SKM-1 treated with dmso at 0.1 percent for 144 hours (cell line): ENCODE measurements around the gene MTCL1.

Source experiments
- DNase-seq: peaks from one replicate; lab custom pipeline; 2025; ENCODE audit not compliant: unreplicated experiment; lab: John Stamatoyannopoulos, UW

The MTCL1 gene

DNA sequence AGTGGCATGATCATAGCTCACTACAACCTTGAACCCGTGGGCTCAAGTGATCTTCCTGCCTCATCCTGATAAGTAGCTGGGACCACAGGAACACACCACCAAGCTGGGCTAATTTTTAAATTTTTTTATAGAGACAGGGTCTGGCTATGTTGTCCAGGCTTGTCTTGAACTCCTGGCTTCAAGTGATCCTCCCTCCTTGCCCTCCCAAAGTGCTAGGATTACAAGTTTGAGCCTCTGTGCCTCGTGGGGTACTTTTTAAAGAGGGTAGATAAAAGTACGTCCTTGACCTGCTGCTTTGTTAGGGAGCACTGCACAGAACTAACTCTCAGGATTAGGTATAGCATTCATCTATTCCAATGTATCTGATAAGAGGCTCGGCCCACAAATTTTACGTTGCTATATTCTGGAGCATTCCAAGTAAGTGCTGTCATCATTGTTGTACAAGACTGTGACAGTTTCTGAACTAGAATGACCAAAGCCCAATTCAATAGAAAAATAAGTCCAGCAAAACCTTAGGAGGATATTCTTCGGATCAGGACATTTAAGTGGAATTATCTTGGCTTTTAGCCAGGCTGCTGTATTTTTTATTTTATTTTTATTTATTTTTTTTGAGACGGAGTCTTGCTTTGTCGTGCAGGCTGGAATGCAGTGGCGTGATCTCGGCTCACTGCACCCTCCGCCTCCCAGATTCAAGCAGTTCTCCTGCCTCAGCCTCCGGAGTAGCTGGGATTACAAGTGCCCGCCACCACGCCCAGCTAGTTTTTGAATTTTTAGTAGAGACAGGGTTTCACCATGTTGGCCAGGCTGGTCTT is 4.1 kb downstream of the MTCL1 start:
- no peak for DNase-seq

- no peak for DNase-seq
These were observed 6.4 kb downstream of the MTCL1 start for GRCh38 chr18:8711736-8712135.

- DNase-seq: no peak
These were observed 8.3 kb downstream of the MTCL1 start for GRCh38 chr18:8713691-8714090.

- no peak for DNase-seq
These were observed 10.2 kb downstream of the MTCL1 start for GRCh38 chr18:8715599-8715998.

GRCh38 chr18:8717011-8717770 is 11.8 kb downstream of the MTCL1 start:
- no peak for DNase-seq

- DNase-seq: no peak
These were observed 13.1 kb downstream of the MTCL1 start for GRCh38 chr18:8718401-8718913.

DNA sequence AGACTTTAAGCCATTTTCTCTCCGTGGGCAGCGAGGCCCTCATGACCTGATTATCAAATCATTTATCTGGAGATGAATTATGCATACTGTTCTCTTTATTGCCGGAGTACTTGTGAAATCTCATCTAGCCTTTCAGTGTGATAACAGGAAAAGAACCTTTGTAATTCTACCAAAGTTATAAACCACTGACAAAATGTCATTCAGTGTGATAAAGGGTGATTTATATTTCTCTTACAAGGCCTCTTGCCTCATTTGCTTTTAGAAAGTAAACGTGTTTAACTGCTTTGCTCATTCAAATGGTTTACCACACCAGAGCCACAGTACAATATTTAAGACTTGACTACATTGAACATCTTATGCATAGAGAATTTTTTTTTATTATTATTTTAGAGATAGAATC is 13.8 kb downstream of the MTCL1 start:
- no peak for DNase-seq

- DNase-seq: no peak
These were observed 14.8 kb downstream of the MTCL1 start for GRCh38 chr18:8720141-8720540.

GRCh38 chr18:8721094-8721669 is 15.8 kb downstream of the MTCL1 start:
- DNase-seq: no peak

GRCh38 chr18:8721716-8722115 is 16.4 kb downstream of the MTCL1 start:
- DNase-seq: no peak

DNA sequence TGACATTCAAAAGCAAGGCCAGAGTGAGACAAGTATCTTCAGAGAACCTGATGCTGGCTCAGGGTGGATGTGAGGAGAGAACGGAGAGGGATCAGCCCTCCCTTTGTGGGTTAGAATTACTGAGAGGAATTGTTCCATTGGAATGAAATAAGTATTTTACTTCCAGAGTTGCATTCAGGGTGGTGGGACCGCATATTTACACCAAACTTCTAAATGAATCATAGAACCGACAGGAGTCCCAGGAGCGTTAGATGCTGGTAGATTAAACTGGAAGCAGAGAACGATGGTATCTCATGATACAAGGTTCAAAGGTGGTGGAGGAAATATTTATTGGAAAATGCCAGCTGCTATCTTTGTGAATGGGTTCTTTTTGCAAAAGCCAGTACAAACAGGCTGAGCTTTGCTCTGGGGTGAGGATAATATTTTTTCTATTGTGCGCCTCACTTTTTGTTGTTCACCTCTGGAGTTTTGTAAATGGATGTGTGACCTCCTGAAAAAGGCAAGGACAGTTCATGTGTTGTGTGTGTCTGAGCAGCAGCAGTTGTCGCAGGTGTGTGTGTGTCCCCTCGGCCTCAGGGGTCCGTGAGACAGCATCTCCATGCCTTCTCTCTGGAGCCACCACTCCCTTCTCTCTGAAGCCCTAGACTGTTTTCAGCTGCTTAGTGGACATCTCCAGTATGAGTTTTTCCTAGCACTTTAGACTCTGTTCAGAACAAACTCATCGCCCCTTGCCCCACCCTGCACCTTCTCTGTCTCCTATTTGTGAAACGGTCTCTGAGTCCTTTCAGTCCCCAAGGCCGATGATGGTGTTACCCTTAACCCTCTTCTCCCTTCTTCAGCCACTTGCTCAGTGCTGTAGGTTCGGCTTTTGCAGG is 17.8 kb downstream of the MTCL1 start:
- DNase-seq: no peak

DNA sequence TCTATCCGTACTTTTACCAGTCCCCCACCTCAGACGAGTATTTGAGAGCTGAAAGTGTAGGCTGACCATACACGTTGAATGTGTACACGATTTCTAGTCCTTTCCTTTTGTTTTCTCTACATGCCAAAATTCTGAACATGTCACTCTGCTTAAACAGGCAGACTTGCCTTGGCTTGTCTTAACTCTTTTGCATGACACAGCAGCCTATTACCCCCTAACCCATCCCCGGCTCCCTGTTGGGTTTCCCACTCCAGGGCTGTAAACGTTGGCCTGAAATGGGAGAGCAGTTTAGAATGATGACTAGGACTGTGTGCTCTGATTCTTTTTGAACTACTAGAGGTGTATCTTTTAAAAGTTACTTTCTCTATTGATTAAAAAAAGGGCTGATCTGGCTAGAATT is 19.1 kb downstream of the MTCL1 start:
- DNase-seq: no peak

- DNase-seq: no peak
These were observed 20.9 kb downstream of the MTCL1 start for GRCh38 chr18:8726281-8726680.

GRCh38 chr18:8726963-8727705 is 21.8 kb downstream of the MTCL1 start:
- DNase-seq: no peak

GRCh38 chr18:8730080-8730827 is 24.9 kb downstream of the MTCL1 start:
- no peak for DNase-seq

DNA sequence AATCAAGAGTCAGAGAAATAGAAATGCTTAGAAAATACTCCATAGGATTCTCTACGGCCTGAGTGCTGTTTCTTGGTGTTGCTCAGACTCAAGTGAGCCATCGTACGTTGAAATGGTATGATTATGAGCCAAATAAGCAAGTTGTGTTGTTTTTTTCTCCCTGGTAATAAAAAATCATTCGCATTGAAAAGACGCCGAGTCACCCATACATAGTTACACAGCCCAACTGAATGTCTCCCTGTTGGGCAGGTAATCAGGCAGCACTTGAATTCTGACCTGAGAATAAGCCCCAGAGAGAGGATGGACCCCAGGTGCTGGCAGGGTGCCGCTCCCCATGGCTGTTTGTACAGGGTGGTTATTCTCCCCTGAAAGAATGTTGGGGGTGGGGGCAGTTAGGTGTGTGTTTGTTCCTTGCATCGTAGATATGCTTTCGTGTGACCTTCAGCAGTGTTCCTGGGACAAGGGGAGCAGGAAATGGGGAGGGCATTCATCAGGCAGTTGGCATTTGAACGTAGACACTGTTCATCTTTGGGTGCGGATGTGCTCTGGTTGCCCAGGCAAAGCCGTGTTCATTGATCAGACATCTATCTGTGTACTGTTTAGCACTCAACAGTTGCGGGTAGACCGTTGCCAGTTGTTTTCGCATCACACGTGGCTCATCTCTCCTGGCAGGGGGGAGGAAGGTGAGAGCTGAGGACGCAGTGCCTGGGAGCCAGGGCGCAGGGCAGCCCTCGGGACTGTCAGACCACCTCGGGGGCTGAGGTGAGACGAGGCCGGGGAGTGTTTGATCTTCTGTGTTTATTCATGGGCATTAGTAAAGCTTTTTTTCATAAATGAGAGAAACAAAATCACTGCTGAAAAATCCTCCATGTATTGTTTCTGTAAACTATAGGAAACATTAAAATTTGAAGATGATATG is 27.3 kb downstream of the MTCL1 start:
- no peak for DNase-seq

GRCh38 chr18:8734496-8734895 is 29.1 kb downstream of the MTCL1 start:
- DNase-seq: no peak

GRCh38 chr18:8735274-8735673 is 29.9 kb downstream of the MTCL1 start:
- no peak for DNase-seq
